Endometrial microvascular endothelial cells (primary cell): ENCODE data around the gene TMEM167B. TPM values are rescaled to one million over a fixed set of nuclear protein-coding genes. Genes with fewer than 3 reads are reported as not detected.
"Not testable (repeated sequence)": the region's sequence is repeated elsewhere in the genome, so short reads cannot be mapped to it uniquely, and the experiment has no call there.

Experiments used
- in situ Hi-C: cut with HindIII; loops from 2 replicates; pipeline ENCODE4 v1.10.0; 2017; ENCODE audit warnings: low sequenced_read_pairs, low pct_unique_long_range_greater_than_20kb; ENCODE audit errors: inconsistent ontology term
- total RNA-seq: library from RNA; depleted of rRNA; stranded (reverse); fragments of >200 nt; gene quantifications from one replicate; pipeline ENCODE4 v1.2.3, GENCODE V29; 2015; ENCODE audit errors: inconsistent ontology term

Gene TMEM167B
- total RNA-seq = 15.9 TPM

GRCh38 chr1:109090196-109091077 lies at the start of gene TMEM167B:
Gene TMEM167B, plus strand, starts transcription at chr1:109090764. Its CDS starts 109 bp downstream, at chr1:109090873.
- in situ Hi-C loops = no loop called here

DNA sequence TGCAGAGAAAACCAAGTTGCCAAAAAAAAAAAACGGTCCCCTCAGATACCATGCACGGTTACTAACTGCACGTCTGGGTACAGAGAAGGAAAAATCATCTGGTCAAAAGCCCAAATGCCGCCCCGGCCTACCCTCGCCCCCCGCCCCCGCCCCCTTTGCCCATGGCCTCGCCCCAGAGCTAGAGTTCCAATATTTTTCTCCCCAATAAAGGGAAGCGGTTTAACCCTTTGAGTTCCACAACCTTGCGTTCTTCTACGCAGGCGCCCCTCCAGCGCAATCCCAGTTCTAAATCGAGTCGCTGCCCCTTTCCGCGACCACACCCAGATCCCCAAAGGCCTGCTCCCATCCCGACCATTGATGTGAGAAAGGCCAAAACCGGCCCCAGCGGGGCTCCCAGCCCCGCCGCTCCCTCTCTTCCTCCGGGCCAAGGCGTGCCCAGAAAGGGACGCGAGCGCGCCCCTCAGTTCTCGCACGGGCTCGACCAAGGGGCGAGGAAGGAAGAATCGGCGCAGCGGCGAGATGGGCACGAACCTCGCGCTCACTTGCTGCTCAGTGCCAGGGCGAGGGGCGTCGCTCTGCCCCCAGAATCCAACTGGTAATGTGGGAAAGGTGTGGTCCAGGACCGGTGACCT lies 49.5 kb upstream of the TMEM167B start:
- in situ Hi-C loops = no loop called here

DNA sequence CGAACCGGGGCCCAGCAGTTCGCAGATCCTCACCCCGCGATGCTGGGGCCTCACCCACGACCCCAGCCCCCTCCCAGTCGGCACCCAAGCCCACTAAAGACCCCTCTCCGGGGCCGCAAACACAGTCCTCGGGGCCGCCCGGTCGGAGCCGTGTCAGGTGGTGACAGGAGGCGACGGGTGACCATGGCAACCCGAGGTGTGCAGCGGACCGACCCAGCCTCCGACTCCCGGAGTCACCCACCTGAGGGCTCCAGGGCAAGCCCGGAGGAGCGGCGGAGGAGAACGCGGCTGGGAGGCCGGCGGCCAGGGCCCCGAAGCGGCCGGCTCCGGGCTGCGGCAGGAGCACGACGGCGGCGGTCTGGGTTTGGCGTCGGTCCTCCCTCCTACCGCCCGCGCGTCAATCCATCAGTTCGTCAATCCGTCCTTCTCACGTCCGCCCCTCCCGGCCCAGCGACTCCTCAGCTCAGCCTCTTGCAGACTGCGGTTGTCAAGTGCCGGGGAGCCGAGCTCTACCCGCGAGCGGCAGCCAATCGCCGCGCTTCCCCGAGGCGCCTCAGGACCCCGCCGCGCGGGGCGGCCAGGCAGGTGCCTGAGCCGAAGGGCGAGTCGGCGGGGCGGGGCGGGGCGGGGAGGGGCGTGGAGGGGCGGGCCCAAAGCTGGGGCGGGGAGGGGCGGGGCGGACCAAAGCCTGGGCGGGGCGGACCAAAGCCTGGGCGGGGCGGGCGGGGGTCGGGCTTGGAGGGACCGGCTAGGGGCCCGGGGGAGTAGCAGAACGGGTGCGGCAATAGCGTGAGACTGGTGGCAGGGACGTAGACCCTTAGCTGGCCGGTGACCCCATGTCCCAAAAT lies 48.7 kb upstream of the TMEM167B start, which contains the start of gene WDR47:
Gene WDR47 (minus strand): TSS at position 482 of the 848 bp plus-strand sequence. CDS start 18,590 bp downstream, outside the sequence.
- in situ Hi-C loops = no loop called here

DNA sequence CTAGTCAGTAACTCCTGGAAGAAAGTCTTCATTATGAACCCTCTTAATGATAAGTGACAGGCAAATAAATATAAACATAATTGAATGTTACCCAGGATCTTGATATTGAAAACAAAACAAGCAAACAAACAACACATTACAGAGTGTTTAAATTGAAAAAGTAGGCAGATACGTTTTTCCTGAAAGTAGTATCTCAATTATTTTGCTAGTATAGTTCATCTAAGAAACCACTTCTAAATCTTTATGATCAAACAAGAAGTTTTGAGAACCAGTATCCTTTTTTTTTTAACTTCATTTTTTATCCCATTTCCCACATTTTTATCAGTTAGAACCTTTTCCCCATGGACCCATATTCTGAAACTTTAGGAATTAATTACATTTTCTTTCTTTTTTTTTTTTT lies 45.0 kb upstream of the TMEM167B start:
- in situ Hi-C loops = no loop called here

DNA sequence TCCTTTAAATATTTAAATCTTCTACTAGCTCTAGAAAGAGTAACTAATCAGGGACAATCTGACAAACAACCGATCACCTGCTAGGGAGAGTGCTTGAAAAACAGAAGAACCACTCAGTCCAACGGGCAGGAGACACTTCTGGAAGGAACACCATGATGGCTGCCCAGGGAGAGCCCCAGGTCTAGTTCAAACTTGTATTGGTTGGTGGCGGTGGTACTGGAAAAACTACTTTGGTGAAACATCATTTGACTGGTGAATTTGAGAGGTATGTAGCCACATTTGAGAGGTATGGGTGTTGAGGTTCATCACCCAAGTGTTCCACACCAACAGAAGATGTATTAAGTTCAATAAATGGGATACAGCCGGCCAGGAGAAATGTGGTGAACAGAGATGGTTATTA lies 43.9 kb upstream of the TMEM167B start:
- in situ Hi-C loops = no loop called here

DNA sequence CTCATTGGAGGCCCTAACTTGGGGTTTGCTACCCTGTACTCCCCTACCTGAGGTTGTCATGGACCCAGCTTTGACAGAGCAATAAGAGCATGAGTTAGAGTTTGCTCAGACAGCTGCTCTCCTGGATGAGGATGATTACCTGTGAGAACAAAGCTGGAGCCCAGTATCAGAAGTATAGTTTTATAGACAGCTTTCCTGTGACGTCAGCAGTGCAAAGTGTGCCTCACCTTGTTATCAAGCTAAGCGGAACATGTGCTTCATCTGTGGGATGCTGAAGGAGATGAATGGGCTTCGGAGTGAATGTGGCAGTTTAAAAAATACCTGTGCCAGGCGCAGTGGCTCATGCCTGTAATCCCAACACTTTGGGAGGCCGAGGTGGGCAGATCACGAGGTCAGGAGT lies 43.2 kb upstream of the TMEM167B start:
- in situ Hi-C loops = no loop called here

DNA sequence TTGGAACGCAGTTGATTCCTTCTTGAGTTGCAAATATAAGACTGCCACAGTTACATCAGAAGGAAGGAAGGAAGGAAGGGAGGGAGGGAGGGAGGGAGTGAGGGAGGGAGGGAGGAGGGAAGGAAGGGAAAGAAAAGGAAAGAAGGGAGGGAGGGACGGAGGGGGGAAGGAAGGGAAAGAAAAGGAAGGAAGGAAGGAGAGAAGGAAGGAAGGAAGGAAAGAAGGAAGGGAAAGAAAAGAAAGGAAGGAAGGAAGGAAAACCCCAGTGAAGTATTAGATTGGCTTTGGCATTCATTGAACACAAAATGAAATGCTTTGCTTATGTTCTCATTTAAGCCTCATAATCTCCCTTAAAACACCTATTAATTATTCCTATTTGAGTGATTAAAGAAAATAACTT lies 42.2 kb upstream of the TMEM167B start:
- in situ Hi-C loops = no loop called here

GRCh38 chr1:109050228-109050995 lies 40.2 kb upstream of the TMEM167B start:
- in situ Hi-C loops = no loop called here

DNA sequence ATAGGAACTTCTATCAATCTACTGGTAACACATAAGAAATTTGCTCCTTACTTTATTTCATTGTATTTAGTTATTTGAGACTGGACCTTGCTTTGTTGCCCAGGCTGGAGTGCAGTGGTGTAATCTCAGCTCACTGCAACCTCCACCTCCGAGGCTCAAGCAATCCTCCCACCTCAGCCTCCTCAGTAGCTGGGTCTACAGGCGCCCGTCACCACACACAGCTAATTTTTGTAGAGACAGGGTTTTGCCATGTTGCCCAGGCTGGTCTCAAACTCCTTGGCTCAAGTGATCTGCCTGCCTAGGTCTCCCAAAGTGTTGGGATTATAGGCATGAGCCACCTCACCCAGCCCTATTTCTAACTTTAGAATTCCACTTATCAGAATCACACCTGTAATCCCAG lies 38.4 kb upstream of the TMEM167B start:
- in situ Hi-C loops = not testable (repeated sequence)

- in situ Hi-C loops = no loop called here
These were observed 34.5 kb upstream of the TMEM167B start for GRCh38 chr1:109056064-109056463.

DNA sequence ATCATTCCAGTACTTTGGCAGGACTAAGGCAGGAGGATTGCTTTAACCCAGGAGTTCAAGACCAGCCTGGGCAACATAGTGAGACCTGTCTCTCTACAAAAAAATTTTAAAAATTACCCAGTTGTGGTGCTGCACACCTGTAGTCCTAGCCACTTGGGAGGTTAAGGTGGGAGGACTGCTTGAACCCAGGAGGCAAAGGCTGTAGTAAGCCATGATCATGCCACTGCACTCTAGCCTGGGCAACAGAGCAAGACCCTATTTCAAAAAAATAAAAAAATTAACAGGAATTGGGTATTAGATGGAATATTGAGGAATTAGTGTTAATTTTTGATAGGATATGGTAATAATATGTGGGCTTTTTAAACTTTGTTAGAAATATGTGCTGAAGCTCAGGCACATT lies 31.5 kb upstream of the TMEM167B start:
- in situ Hi-C loops = no loop called here

DNA sequence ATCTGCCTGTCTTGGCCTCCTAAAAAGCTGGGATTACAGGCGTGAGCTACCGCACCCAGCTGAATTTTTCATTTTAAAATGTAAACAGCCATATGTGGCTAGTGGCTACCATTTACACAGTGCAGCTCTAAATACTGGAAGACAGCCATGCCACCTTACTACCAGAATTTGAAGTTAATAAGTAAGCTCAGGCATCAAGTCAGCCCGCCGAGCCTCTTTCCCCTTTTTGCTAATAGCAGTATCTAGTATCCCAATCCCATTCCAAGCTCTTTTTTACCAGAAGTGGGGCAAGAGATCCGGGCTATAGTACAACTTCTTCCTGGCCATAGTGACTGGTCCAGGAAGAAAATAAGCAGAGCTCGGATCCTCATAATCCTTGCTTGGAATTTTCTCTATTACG lies 29.9 kb upstream of the TMEM167B start:
- in situ Hi-C loops = no loop called here

DNA sequence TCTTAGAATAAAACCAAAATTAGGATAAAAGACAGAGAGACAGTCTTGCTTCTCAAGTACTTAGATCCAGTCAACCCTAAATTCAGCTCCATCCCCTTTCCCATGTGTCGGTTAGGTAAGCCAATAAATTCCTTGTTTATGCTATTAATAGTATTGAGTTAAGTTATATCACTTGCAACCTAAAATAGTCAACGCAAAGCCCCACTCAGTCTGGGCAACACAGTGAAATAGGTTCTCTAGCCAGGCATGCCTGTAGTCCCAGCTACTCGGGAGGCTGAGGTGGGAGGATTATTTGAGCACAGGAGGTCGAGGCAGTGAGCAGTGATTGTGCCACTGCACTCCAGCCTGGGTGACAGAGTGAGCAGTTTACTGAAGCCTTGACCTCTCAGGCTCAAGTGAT lies 29.4 kb upstream of the TMEM167B start:
- in situ Hi-C loops = no loop called here

GRCh38 chr1:109065137-109065536 lies 25.4 kb upstream of the TMEM167B start:
- in situ Hi-C loops = no loop called here

- in situ Hi-C loops = no loop called here
These were observed 22.7 kb upstream of the TMEM167B start for GRCh38 chr1:109067883-109068282.

- in situ Hi-C loops = no loop called here
These were observed 21.3 kb upstream of the TMEM167B start for GRCh38 chr1:109069294-109069693.

DNA sequence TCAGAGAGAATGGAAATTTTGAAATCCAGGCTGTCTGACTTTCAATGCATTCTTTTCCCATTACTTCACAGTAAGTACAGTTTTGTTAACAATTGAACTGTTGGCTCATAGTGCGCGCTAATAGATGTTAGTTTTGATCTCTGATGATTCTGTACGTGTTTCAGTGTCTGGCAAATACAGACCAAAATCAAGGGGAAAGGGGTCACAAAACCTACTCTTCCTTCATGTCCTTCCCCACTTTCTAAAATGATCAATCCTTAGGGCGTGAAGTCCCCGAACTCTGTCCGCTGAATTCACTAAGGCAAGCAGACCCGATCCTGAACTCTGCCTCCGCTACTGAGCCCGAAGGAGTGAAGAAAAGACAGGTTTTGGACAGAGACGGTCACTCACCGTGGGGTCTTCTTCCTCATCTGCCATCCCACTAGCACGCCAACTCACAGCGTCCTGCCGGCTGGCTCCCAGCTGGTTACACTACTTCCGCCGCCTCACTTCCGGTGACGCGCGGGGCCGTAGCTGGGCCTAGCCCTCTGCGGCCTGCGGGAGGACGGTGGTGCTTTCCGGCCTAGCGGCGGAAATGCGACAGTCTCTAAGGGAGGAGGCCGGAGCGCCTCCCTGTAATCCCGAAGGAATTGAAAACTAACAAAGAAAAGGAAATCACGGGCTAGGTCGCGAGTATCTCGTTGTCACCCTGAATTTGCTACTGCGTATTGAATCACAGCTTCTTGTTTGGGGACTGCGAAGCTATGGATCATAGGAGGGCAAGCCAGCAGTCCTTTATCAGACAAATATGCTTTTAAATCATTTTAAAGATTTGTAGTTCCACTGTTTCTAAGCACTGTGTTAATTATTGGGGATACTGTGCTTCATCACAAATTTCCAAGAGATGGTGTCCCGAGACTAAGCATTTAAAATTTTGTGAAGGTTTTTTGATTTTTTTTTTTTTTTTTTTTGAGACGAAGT lies 14.8 kb upstream of the TMEM167B start, which contains the start of gene TAF13:
Gene TAF13 (minus strand): TSS at position 473 of the 960 bp plus-strand sequence. CDS start 56 bp downstream, at position 417.
- in situ Hi-C loops = no loop called here
